H9 (cell line): ENCODE results near the gene IGFL2. TPM values are rescaled to one million over a fixed set of nuclear protein-coding genes. Genes with fewer than 3 reads are reported as not detected.

ENCODE experiments used
- DNase-seq: peaks from one replicate; pipeline ENCODE4 v3.0.0-alpha.2; 2017
- H2AFZ ChIP-seq: one replicate; pipeline ENCODE4 v1.6.1; 2013; ENCODE audit warnings: mild to moderate bottlenecking, low read length, control low read depth, moderate library complexity
- H2AK5ac ChIP-seq: 2 replicates; pipeline ENCODE4 v1.6.1; 2013; ENCODE audit warnings: low read length, control low read depth, mixed read lengths; ENCODE audit not compliant: insufficient read length
- H2BK120ac ChIP-seq: one replicate; pipeline ENCODE4 v1.6.1; 2013; ENCODE audit warnings: low read depth, mild to moderate bottlenecking, low read length, control low read depth, inconsistent platforms; ENCODE audit not compliant: poor library complexity, severe bottlenecking
- H2BK12ac ChIP-seq: 2 replicates; pipeline ENCODE4 v1.6.1; 2013; ENCODE audit warnings: low read length, control low read depth, mixed read lengths, low read depth; ENCODE audit not compliant: insufficient read length
- H2BK15ac ChIP-seq: 2 replicates; pipeline ENCODE4 v1.6.1; 2013; ENCODE audit warnings: low read depth, low read length, control low read depth
- H2BK20ac ChIP-seq: one replicate; pipeline ENCODE4 v1.6.1; 2013; ENCODE audit warnings: low read depth, mild to moderate bottlenecking, low read length, control low read depth, inconsistent platforms; ENCODE audit not compliant: poor library complexity, severe bottlenecking
- H2BK5ac ChIP-seq: 2 replicates; pipeline ENCODE4 v1.6.1; 2013; ENCODE audit warnings: low read length, control low read depth, mixed read lengths; ENCODE audit not compliant: insufficient read length
- H3K14ac ChIP-seq: 2 replicates; pipeline ENCODE4 v1.6.1; 2013; ENCODE audit warnings: low read length, control low read depth; ENCODE audit not compliant: insufficient read depth
- H3K18ac ChIP-seq: 2 replicates; pipeline ENCODE4 v1.6.1; 2013; ENCODE audit warnings: low read depth, mild to moderate bottlenecking, mixed read lengths, low read length, control low read depth; ENCODE audit not compliant: insufficient read length
- H3K23ac ChIP-seq: 2 replicates; pipeline ENCODE4 v1.6.1; 2013; ENCODE audit warnings: low read length, control low read depth, mixed read lengths, low read depth; ENCODE audit not compliant: insufficient read length
- H3K23me2 ChIP-seq: 2 replicates; pipeline ENCODE4 v1.6.1; 2013; ENCODE audit warnings: low read depth, mild to moderate bottlenecking, mixed read lengths, low read length, control low read depth; ENCODE audit not compliant: insufficient read length, poor library complexity, severe bottlenecking
- H3K27ac ChIP-seq: 2 replicates; pipeline ENCODE4 v1.5.1; 2013; ENCODE audit warnings: low read length, control low read depth, mixed read lengths, low read depth; ENCODE audit not compliant: insufficient read length
- H3K27me3 ChIP-seq: 2 replicates; pipeline ENCODE4 v1.6.1; 2013; ENCODE audit warnings: low read length, control low read depth, inconsistent platforms; ENCODE audit not compliant: insufficient read depth
- H3K4ac ChIP-seq: 2 replicates; pipeline ENCODE4 v1.6.1; 2013; ENCODE audit warnings: low read depth, mild to moderate bottlenecking, control low read depth, inconsistent platforms, low read length, moderate library complexity
- H3K4me1 ChIP-seq: 2 replicates; pipeline ENCODE4 v1.6.1; 2013; ENCODE audit warnings: low read length, control low read depth, inconsistent platforms; ENCODE audit not compliant: insufficient read depth
- H3K4me2 ChIP-seq: 2 replicates; pipeline ENCODE4 v1.6.1; 2013; ENCODE audit warnings: low read length, control low read depth, mixed read lengths; ENCODE audit not compliant: insufficient read length, insufficient read depth
- H3K56ac ChIP-seq: 2 replicates; pipeline ENCODE4 v1.6.1; 2013; ENCODE audit warnings: low read depth, mild to moderate bottlenecking, mixed read lengths, low read length, control low read depth; ENCODE audit not compliant: insufficient read length
- H3K79me1 ChIP-seq: 2 replicates; pipeline ENCODE4 v1.6.1; 2013; ENCODE audit warnings: low read depth, mild to moderate bottlenecking, moderate library complexity, low read length, control low read depth, inconsistent platforms; ENCODE audit not compliant: insufficient read depth, poor library complexity, severe bottlenecking
- H3K79me2 ChIP-seq: 2 replicates; pipeline ENCODE4 v1.6.1; 2013; ENCODE audit warnings: low read length, control low read depth, inconsistent platforms; ENCODE audit not compliant: insufficient read depth
- H3K9ac ChIP-seq: 2 replicates; pipeline ENCODE4 v1.6.1; 2013; ENCODE audit warnings: low read length, control low read depth, mixed read lengths; ENCODE audit not compliant: insufficient read length; ENCODE audit errors: extremely low read depth
- H3K9me3 ChIP-seq: one replicate; pipeline ENCODE4 v1.6.1; 2013; ENCODE audit warnings: low read depth, low read length, inconsistent platforms; ENCODE audit not compliant: control insufficient read depth
- H3T11ph ChIP-seq: one replicate; pipeline ENCODE4 v1.6.1; 2013; ENCODE audit warnings: mild to moderate bottlenecking, low read length, control low read depth, inconsistent platforms
- H4K20me1 ChIP-seq: one replicate; pipeline ENCODE4 v1.6.1; 2013; ENCODE audit not compliant: control insufficient read depth, insufficient read length, insufficient read depth
- H4K5ac ChIP-seq: 2 replicates; pipeline ENCODE4 v1.6.1; 2013; ENCODE audit warnings: low read depth, mild to moderate bottlenecking, mixed read lengths, low read length, control low read depth; ENCODE audit not compliant: insufficient read length
- H4K8ac ChIP-seq: replicated peaks from 2 replicates; pipeline ENCODE4 v1.6.1; 2013; ENCODE audit warnings: low read length, control low read depth, mixed read lengths, low read depth; ENCODE audit not compliant: insufficient read length
- H4K91ac ChIP-seq: 2 replicates; pipeline ENCODE4 v1.6.1; 2013; ENCODE audit warnings: low read depth, mild to moderate bottlenecking, moderate library complexity, mixed read lengths, low read length, control low read depth; ENCODE audit not compliant: insufficient read length
- H3K27ac Mint-ChIP-seq, 3 experiments: 2 replicates in 2 of 3; 3 replicates in 1 of 3; pipeline ENCODE4 v1.8.0; 2020 to 2021; ENCODE audit warnings: mixed read lengths in 3 of 3, mild to moderate bottlenecking in 1 of 3, moderate library complexity in 1 of 3
- H3K27me3 Mint-ChIP-seq: 2 replicates; pipeline ENCODE4 v1.8.0; 2021; ENCODE audit warnings: low read depth, mild to moderate bottlenecking, moderate library complexity, mixed read lengths
- H3K36me3 Mint-ChIP-seq, 3 experiments: 2 replicates in 2 of 3; 3 replicates in 1 of 3; pipeline ENCODE4 v1.8.0; 2020 to 2021; ENCODE audit warnings: low read depth in 3 of 3, mixed read lengths in 3 of 3; ENCODE audit not compliant: insufficient read depth in 1 of 3
- H3K4me1 Mint-ChIP-seq, 2 experiments: 2 replicates each; pipeline ENCODE4 v1.8.0; 2020; ENCODE audit warnings: mixed read lengths in 2 of 2
- H3K4me3 Mint-ChIP-seq, 2 experiments: 2 replicates in 1 of 2; 3 replicates in 1 of 2; pipeline ENCODE4 v1.8.0; 2020 to 2021; ENCODE audit warnings: mild to moderate bottlenecking in 2 of 2, mixed read lengths in 2 of 2, moderate library complexity in 1 of 2
- H3K9me3 Mint-ChIP-seq, 2 experiments: 2 replicates in 1 of 2; 3 replicates in 1 of 2; pipeline ENCODE4 v1.8.0; 2020; ENCODE audit warnings: mild to moderate bottlenecking in 2 of 2, mixed read lengths in 2 of 2, moderate library complexity in 1 of 2
- WGBS: extraction: QIAGEN DNeasy Blood & Tissue Kit; methylation state at CpG from one replicate; pipeline ENCODE4 v1.1.7; 2013; ENCODE audit warnings: missing lambda C conversion rate, low lambda C conversion rate, mixed read lengths; ENCODE audit not compliant: insufficient read length; ENCODE audit errors: extremely low coverage; 5-methylcytosine and 5-hydroxymethylcytosine counted together
- total RNA-seq: library from RNA; stranded (reverse); gene quantifications from 2 replicates; pipeline ENCODE4 v1.2.1, GENCODE V29; 2021
- TF ChIP-seq, protein P1 (sequence below): fragments of 200-600 bp; sonication (generic); conservative IDR thresholded peaks from 3 replicates; pipeline ENCODE4 v1.8.0; 2021; ENCODE audit warnings: antibody characterized with exemption, mild to moderate bottlenecking

Gene IGFL2
- total RNA-seq, 1 experiment from 2014 or later = not detected

DNA sequence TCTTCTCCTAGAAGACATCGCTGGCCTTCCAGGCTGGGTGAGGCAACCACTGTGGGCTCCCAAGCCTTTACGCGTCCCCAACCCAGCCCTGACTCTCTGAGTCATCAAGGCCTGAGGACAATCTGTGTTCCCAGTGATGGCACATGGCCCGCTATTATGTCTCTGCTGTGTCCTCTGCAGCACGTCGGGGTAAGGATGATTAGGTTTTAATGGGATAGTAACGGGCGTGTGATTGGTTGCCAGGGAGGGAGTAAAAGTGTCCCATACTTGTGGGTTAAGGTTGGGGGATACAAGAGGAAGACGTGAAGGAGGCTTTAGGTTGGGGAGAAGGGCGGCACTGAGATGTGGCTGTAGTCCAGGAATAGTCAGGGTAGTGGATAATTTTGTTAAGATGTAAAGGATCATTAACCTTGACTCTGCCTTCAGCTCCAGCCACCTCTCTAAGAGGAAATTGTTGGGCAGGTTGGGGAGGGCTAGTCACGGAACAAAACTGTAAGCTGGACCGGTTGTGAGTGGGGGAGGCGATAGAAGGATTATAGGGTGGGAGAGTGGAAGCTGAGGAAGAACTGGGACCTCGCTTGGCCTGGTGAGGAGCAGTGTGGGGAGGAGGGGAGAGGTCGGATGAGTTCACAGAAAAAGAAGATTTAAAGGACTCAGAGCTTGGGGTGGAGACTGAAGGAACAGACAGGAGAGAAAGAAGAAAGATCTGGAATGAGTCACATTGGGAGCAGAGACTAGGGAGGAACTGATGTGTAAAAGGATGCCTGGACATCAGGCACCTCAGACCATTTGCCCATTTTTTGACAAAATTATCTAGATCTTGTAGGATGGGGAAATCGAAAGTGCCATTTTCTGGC is 53.6 kb downstream of the IGFL2 start:
- no peak overlapping the region for H4K5ac ChIP-seq
- no peak overlapping the region for H4K8ac ChIP-seq
- peaks cover 5% of the 10 kb centered on the region for H3K9me3 ChIP-seq
- no peak overlapping the region for H2BK120ac ChIP-seq
- H2BK5ac ChIP-seq = no peak overlapping the region
- no peak overlapping the region for H2AFZ ChIP-seq
- no peak overlapping the region for H3K27ac ChIP-seq
- H4K91ac ChIP-seq = no peak overlapping the region
- H3K27me3 ChIP-seq = no peaks in the 10 kb centered on the region
- H2BK15ac ChIP-seq = no peak overlapping the region
- no peaks in the 10 kb centered on the region for H4K20me1 ChIP-seq
- H3K23ac ChIP-seq = no peak overlapping the region
- no peak overlapping the region for H3K14ac ChIP-seq
- H3K4me1 Mint-ChIP-seq = peaks cover 0 to 2% of the 10 kb centered on the region in 2 experiments; a peak in 1 of 4 replicates
- H3K9me3 Mint-ChIP-seq = peaks cover 14 to 18% of the 10 kb centered on the region in 2 experiments
- H2AK5ac ChIP-seq = no peak overlapping the region
- no peak overlapping the region for H3K4me3 Mint-ChIP-seq
- TF ChIP-seq, protein P1, sequence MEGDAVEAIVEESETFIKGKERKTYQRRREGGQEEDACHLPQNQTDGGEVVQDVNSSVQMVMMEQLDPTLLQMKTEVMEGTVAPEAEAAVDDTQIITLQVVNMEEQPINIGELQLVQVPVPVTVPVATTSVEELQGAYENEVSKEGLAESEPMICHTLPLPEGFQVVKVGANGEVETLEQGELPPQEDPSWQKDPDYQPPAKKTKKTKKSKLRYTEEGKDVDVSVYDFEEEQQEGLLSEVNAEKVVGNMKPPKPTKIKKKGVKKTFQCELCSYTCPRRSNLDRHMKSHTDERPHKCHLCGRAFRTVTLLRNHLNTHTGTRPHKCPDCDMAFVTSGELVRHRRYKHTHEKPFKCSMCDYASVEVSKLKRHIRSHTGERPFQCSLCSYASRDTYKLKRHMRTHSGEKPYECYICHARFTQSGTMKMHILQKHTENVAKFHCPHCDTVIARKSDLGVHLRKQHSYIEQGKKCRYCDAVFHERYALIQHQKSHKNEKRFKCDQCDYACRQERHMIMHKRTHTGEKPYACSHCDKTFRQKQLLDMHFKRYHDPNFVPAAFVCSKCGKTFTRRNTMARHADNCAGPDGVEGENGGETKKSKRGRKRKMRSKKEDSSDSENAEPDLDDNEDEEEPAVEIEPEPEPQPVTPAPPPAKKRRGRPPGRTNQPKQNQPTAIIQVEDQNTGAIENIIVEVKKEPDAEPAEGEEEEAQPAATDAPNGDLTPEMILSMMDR = no peak
- no peak overlapping the region for H3K56ac ChIP-seq
- H3K36me3 Mint-ChIP-seq = peaks cover 0 to 9% (median 0%) of the 10 kb centered on the region in 3 experiments; a peak in 5 of 7 replicates
- no peaks in the 10 kb centered on the region for H3K79me1 ChIP-seq
- no peak overlapping the region for H3K18ac ChIP-seq
- no peak overlapping the region for H2BK20ac ChIP-seq
- no peak overlapping the region for H3T11ph ChIP-seq
- no peaks in the 10 kb centered on the region for H3K23me2 ChIP-seq
- H3K27ac Mint-ChIP-seq = no peak overlapping the region
- H3K4me1 ChIP-seq = no peaks in the 10 kb centered on the region
- H3K79me2 ChIP-seq = no peaks in the 10 kb centered on the region
- no CpG with 5 or more reads among the region's 16 CpGs for WGBS
- DNase-seq = no peak
- no peak overlapping the region for H3K4ac ChIP-seq
- no peak overlapping the region for H3K4me2 ChIP-seq
- no peak overlapping the region for H2BK12ac ChIP-seq
- peaks cover 21% of the 10 kb centered on the region for H3K27me3 Mint-ChIP-seq
- H3K9ac ChIP-seq = no peak overlapping the region
